NK-92 treated with Interleukin-12 subunit alpha and Interleukin-12 subunit beta, amount 100 ng/mL, for 24 hours (cell line): ENCODE data around the gene PEX7.
A peak's percentile ranks its signal among the peaks of the same experiment; 100 is the strongest.
"Not testable (repeated sequence)": the region's sequence is repeated elsewhere in the genome, so short reads cannot be mapped to it uniquely, and the experiment has no call there.

Experiments used
- DNase-seq: peaks from one replicate; lab custom pipeline; 2025; lab: John Stamatoyannopoulos, UW

Gene PEX7

DNA sequence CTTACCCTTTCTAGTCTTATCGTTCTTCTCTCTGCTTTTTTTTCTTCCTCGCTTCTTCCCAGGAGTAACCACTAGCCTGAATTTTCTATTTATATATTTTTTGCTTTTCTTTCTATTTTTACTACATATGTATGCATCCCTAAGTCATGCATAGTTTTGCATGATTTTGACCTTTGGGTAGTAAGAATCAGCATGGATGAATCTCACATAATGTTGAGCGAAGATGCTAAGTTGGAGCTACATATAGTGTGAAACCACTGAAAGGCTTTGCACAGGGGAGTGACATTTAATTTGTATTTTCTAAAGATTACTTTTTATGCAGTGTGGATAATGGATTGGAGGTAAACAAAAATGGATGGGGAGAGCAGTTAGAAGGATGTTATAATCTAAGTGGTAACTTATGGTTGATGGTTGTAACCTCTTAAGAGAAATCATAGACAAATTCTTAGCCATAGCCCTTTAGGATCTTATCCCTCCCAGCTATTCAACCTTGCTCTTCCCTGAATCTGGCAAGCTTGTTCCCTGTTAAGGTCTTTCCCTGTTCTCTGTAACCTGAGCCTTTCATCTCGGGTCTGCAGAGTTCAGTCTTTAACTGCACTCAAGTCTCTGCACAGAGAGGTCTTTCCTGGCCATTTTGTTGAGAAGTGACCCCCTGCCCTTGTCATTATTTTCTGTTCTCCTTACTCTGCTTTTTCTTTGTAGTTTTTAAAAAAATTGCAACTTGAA is 18.0 kb downstream of the PEX7 start:
- DNase-seq: no peak

DNA sequence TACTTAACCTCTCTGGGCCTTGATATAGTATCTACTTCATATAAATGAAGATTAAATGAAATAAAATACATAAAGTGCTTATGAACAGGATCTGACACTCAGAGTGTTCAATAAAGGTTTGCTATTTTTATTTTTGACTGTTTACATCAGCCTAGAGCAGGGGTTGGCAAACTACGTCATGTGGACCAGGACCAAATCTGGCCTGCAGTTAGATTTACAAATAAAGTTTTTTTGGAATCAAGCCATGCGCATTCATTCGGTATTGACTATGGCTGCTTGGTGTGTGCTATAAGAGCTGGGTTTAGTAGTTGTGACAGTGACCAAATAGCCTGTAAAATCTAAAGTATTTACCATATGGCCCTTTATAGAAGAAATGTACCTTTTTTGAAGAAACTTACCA is 20.8 kb downstream of the PEX7 start:
- DNase-seq: no peak

DNA sequence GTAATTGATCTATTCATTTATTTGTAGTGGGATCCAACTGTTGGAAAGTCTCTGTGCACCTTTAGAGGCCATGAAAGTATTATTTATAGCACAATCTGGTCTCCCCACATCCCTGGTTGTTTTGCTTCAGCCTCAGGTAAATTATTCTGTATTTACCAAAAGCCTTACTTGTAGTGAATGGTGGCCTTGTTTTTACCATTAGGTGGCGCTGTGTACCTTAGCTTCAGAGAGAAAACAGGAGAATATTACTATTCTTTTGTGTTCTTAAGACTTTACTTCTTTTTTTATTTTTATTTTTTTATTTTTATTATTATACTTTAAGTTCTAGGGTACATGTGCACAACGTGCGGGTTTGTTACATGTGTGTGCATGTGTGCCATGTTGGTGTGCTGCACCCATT is 23.7 kb downstream of the PEX7 start:
- DNase-seq: peak; percentile 6

DNA sequence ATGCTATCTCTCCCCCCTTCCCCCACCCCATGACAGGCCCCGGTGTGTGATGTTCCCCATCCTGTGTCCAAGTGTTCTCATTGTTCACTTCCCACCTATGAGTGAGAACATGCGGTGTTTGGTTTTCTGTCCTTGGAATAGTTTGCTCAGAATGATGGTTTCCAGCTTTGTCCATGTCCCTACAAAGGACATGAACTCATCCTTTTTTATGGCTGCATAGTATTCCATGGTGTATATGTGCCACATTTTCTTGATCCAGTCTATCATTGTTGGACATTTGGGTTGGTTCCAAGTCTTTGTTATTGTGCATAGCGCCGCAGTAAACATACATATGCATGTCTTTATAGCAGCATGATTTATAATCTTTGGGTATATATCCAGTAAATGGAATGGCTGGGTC is 24.1 kb downstream of the PEX7 start:
- not testable (repeated sequence) for DNase-seq

DNA sequence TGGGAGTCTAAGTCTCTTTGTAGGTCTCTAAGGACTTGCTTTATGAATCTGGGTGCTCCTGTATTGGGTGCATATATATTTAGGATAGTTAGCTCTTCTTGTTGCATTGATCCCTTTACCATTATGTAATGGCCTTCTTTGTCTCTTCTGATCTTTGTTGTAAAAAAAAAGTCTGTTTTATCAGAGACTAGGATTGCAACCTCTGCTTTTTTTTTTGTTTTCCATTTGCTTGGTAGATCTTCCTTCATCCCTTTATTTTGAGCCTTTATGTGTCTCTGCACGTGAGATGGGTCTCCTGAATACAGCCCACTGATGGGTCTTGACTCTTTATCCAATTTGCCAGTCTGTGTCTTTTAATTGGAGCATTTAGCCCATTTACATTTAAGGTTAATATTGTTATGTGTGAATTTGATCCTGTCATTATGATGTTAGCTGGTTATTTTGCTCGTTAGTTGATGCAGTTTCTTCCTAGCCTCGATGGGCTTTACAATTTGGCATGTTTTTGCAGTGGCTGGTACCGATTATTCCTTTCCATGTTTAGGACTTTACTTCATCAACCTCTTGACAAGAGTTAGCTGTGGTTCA is 27.7 kb downstream of the PEX7 start:
- not testable (repeated sequence) for DNase-seq

DNA sequence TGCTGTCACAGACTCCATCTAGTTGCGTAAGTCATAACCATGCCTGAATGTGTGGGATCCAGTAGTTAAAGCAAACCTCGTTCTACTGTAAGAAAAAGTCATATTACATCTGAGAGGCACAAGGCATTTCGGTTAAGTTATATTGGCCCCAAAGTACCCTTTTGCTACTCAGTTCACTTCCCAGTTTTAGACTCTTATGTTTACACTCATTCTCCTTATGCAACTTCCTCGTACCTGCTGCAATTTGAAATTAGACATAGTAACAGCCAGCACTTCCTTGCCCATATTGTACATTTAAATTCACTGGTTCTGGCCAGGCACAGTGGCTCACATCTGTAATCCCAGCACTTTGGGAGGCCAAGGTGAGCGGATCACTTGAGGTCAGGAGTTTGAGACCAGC is 37.0 kb downstream of the PEX7 start:
- DNase-seq: no peak

DNA sequence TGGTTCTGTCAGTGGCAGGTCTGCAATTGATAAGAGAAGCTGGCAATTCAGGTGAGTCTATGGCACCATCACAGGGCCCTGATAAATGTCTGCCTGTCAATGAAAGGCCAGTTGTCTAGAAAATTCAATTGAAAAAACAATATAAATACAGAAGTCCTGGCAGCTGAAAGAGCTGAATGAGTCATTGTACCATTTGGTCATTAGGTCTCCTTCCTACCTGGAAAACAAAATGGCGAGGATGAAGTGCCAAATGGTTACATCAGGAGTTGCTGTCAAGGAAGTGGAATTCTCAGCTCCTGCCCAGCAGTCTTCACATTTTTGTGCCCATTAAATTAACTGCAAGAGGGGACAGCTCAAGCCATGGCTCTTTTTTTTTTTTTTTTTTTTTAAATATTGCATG is 37.7 kb downstream of the PEX7 start:
- DNase-seq: no peak

DNA sequence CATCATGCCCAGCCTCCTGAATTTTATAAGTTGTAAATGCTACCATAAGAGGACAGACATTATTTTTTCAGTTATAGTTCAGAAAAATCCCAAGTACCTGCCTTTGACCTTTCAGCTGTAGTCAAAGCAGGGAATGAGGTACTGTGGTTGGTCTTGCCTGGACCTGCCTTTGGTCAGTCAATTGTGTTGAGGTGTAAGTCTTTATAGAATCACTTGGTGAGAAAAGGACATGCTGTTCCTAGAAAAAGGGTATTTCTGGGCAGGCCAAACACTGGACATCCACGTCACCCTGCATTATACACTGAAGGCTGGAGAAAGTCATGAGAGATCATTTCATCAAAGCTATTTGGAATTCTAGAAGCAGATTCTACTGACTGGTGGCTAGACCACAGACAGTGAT is 40.3 kb downstream of the PEX7 start:
- DNase-seq: no peak

DNA sequence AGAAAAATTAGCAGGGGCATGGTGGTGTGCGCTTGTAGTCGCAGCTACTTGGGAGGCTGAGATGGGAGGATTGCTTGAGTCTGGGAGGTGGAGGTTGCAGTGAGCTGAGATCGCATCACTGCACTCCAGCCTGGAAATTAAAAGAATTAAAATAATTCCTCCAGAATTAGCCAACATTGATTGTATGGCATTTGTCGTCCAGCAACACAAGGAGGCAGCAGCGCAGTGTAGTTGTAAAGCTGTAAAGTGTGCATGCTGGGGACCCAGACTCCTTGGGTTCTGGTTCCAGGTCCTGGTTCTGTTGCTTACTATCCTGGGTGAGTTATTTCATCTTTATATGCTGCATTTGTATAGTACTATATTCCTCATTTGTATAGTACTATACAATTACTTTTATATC is 41.4 kb downstream of the PEX7 start:
- DNase-seq: no peak

DNA sequence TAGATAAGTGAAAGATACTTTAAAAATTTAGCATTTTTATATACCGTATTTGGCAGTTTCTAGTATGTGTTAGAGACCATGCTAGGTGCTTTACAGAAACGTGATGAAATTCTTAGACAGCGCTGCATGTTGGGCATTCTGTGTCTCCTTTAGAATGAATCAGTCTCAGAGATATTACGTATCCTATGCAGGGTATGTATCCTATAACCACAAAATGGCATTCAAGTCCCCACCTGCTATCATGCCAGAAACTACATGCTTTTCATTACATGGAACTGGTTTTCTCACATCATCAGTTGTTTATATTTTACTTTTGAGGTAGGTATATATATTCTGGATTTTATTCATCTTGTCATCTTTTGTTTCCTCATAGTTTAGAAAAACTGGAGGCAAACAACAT is 42.3 kb downstream of the PEX7 start:
- DNase-seq: no peak

DNA sequence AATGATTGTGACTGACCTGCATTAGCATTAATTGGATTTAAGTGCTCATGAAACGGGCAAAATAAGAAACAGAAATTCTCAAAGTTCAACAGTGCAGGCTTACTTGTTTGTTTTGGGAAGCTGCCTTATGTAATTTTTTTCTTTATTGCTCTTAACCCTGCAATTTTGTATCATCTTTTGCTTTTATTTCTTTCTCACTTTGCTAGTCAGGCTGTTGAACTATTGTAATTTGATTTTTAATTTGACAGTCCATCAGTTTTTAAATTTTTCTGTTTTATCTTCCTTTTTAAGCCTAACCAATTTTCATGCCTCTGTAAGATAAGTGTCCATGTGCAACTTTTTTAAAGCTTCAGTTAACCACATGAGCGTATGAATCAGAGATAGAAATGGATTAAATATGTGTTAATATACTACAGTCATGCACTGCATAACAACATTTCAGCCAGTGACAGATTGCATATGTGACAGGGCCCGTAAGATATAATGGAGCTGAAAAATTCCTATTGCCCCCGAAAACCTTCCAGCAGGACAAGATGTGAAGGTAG is 44.6 kb downstream of the PEX7 start:
- DNase-seq: no peak

DNA sequence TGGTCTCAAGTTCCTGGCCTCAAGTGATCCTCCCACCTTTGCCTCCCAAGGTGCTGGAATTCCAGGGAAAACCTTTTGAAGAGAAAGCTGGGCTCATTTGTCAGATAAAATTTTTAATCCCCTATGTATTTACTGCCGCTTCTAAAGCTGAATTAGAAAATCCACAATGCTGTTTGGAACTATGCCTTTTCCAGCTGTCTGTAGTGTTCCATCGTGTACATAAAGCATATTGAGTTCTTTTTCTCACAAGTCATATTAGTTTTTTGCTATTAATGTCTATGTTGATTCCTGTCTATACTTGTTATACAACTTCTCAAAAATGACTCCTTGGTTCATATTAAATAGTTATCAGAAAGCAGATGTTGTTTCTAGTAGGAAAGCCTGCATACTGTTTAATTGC is 47.1 kb downstream of the PEX7 start:
- no peak for DNase-seq

DNA sequence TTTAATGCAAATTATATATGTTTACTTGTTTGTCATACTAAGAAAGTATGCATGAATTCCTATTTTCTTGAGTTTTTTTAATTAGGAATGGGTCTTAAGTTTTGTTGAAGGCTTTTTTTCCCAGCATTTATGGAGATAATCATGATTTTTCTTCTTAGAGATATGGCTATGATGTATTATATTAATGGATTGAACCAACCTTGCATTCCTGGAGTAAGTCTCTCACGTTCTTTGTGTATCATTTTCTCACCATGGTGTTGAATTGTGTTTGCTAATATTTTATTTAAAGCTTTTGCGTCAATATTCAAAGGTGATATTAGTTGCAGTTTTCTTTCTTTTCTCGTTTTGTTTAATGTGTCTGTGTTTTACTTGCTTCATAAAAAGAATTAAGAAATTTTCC is 51.4 kb downstream of the PEX7 start:
- no peak for DNase-seq

DNA sequence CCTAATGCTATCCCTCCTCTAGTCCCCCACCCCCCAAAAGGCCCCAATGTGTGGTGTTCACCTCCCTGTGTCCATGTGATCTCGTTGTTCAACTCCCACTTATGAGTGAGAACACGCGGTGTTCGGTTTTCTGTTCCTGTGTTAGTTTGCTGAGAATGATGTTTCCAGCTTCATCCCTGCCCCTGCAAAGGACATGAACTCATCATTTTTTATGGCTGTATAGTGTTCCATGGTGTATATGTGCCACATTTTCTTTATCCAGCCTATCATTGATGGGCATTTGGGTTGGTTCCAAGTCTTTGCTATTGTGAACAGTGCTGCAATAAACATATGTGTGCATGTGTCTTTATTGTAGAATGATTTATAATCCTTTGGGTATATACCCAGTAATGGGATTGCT is 54.1 kb downstream of the PEX7 start:
- not testable (repeated sequence) for DNase-seq

DNA sequence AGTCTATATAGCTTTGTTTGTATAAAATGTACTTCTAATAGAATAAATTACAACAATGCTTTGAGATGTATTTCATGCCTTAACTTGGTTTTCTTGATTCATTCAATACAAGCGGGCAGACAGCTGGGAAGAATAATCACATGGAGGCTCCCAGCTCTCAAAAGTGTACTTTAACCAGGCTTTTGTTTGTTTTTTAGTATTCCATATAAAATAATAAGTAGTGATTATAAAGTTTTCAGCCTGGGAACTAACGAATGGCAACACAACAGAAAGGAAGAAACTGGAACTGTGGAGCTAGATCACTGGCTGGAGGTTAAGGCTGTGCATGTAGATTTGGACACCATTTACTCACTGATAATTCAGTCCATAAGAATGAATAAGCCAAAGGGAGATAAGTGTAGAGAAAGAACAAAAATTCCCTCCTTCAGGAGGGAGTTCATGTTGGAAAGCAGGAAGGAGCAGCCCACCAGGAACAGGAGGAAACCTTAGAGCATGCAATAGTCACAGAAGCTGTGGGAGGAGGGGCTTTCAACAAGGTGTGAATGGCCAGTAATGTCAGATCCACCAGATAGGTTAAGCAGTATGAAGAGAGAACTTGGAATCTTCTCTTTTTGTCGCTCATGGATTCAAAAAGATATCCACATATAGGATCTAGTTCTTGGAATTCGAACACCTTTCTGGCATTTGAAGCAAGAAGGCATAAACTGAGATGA is 58.5 kb downstream of the PEX7 start:
- no peak for DNase-seq

DNA sequence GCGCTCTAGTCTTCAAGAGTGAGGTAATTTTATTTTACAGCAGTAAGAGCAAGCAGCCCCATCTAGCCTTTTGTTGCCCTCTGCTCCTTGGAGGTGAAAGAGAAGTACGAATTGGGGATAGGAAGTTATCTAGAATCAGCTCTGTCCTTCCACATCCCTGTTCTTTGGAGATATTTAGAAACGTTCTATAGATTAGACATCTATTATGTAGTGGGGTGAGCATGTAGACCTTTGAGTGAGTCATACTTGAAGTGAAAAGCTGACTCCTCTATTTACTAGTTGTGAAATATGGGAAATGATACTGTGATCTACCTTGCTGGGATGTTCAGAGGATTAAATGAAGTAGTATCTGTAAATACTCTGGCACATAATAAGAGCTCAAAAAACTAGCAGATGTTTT is 63.7 kb downstream of the PEX7 start:
- no peak for DNase-seq

DNA sequence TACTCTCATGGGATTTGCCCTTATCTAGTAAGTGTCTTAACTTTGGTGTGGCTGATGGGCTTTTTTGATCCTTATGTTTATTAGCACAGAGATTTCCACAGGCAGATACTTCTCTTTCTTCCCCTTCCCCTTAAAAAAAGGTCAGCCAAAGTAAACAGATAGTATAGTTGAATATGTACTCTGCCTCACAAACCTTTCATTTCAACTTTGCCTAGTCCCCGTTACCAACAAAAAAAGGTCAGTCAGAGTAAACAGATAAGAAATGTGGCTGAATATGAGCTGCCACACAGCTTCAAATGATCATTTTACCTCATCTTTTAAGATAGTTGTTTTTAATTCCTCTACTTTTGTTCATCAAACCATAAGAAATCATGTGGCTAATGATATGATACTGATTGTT is 65.6 kb downstream of the PEX7 start:
- DNase-seq: no peak

DNA sequence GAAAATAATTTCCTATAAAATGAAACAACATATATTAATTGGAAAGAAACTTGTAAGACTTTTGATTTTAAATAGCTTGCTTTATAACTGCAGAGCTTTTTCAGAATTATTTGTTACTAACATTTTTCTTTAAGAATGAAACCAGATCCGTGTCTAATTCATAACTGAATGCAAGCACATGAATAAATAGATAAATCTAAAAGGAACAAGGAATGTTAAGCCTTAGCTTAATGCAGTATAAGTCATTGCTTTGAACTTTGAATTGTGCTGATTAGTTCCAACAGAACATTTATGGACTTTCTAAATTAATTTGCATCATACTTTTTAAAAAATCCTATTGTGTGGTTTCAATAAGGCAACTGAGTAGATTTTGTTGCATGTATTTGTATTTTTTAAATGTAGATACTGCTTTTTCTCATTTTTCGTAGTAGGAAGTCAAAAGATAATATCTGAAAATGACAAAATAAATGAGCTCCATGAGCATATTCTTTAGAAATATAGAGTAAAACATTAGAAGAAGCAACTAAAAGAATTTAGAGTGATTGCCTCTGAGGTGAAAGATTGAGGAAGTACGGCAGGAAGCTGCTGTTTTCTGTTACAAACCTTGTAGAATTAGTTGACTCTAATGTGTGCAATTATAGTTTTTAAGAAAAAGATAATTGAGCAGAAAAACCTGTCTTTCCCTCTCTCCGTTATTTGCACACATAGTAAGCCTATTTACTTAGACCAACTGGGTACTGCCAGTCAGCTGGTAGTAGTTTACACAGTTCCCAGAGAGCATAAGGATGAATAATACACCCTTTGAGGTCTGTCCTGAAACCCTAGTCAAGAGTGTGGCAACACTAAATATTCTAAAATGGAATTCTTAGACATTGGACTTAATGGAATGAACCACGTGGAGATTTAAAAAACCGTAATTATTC is 67.1 kb downstream of the PEX7 start:
- no peak for DNase-seq

DNA sequence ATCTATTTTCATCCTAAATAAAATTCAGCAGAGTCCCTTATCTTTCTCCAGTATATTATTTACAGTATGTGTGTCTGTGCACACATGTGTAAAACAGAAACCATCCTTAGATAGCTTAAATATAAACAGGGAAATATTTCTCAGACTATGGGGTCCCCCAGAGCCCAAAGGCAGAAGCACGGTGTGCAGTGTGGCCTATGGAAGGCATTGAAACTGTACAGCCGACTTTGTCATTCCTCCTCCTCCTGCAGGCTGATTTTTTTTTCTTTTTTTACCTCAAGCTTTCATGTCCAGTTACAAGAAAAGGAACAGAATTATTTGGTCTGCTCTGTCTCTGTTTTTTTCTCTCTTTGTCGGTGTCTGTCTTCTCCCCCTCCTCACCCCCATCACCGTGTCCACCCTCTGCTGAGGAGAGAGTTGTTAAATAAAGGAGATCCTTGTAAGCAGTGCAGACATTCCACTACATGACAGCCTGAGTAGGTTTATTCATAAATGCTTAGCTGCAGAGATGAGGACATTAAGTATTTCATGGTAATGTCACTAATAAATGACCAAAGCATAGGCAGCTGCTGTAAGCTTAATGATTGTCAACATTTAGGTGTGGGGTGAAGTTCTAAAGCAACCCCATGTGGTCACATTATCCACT is 67.9 kb downstream of the PEX7 start:
- DNase-seq: no peak

DNA sequence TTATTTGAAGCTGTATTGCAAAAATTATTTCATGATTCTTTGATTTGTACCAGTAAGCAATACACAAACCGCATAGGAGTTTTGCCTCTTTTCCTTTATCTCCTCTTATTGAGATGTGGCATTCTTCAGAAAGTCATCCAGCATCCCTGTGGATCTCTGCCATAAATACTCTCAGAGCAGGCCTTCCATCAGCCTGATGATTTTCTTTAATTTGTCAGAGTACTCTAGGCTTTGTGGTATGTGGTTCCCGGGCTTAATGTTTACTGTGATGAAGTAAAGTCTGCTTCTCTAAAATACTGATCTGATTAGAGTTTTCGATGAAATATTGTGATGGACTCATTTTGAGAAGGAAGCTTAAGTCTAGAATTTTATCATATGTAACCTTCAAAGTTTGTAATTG is 68.6 kb downstream of the PEX7 start:
- no peak for DNase-seq

DNA sequence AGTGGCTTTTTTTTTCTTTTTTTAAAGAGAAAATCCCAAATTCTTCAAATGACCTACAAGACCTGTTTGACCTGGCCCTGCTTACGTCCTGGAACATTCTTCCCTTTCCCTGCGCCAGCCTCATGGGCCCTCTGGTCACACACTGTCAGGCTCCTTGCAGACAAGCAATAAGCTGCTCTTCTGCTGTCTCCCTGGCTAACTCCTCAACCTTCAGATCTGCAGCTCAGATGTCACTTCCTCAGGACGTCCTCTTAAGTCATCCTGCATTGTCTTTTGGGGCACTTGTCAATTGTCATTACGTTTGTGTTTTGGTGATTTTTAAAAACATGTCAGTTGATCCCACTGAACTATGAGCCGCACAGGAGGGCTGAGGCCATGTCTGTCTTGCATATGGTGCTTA is 70.8 kb downstream of the PEX7 start:
- no peak for DNase-seq

DNA sequence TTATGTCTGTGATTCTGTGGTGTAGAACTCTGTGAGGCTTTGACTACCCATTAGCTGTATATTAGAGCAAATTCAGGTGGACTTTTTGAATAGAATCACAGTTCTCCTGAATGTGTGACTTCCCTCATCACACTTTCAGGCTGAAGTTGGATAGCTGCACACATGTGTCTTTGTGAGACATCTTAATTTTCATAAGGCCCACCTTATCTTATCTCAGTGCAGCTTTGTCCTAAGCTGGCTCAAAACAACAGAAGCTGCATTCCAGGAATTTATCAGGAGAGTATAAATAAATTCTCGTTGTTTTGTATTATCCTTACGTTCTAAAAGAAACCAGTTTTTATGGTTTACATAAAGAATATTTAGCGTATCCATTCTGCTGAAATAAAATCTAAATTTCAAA is 73.5 kb downstream of the PEX7 start:
- DNase-seq: no peak
